AG09309 (cell line): ENCODE results near the gene ZFP30.
A peak's percentile ranks its signal among the peaks of the same experiment; 100 is the strongest.

Source experiments
- DNase-seq: peaks from one replicate; pipeline ENCODE4 v3.0.0-alpha.2; 2010; ENCODE audit warnings: low read depth
- H3K4me3 ChIP-seq: 2 replicates; pipeline ENCODE4 v1.5.1; 2011; ENCODE audit warnings: mild to moderate bottlenecking, low read depth, low read length, moderate library complexity; ENCODE audit not compliant: control insufficient read depth
- TF ChIP-seq, protein P1 (sequence below): IDR thresholded peaks from 2 replicates; pipeline ENCODE4 v1.5.1; 2011; ENCODE audit warnings: mild to moderate bottlenecking, low read depth, low read length, inconsistent platforms; ENCODE audit not compliant: insufficient read depth, control insufficient read depth; ENCODE audit errors: missing control alignments

Gene ZFP30

DNA sequence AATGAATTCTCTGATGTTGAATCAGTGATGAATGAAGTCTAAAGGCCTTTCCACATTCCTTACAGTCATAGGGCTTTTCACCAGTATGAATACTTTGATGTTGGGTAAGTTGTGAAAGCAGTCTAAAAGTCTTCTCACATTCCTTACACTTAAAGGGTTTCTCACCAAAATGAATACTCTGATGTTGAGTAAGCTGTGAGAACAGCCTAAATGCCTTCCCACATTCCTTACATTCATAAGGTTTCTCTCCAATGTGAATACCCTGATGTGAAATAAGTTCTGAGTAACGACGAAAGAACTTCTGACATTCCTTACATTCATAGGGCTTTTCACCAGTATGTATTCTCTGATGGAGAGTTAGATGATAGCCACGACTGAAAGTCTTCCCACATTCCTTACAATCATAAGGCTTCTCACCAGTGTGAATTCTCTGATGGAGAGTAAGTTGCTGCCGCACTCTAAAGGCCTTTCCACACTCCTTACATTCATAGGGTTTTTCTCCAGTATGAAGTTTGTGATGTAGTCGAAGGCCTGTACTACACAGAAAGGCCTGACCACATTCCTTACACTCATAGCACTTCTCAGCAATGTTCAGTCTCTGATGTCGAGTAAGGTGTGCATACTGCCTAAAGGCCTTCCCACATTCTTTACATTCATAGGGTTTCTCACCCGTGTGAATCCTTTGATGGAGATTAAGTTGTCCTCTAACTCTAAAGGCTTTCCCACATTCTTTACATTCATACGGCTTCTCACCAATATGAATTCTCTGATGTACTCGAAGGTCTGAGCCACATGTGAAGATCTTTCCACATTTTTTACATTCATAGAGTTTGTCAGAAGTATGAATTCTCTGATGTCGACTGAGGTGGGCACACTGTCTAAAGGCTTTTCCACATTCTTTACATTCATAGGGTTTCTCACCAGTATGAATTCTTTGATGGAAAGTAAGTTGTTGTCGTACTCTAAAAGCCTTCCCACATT is 19.9 kb downstream of the ZFP30 start:
- no peak overlapping the region for H3K4me3 ChIP-seq
- no peak for DNase-seq
- TF ChIP-seq, protein P1, sequence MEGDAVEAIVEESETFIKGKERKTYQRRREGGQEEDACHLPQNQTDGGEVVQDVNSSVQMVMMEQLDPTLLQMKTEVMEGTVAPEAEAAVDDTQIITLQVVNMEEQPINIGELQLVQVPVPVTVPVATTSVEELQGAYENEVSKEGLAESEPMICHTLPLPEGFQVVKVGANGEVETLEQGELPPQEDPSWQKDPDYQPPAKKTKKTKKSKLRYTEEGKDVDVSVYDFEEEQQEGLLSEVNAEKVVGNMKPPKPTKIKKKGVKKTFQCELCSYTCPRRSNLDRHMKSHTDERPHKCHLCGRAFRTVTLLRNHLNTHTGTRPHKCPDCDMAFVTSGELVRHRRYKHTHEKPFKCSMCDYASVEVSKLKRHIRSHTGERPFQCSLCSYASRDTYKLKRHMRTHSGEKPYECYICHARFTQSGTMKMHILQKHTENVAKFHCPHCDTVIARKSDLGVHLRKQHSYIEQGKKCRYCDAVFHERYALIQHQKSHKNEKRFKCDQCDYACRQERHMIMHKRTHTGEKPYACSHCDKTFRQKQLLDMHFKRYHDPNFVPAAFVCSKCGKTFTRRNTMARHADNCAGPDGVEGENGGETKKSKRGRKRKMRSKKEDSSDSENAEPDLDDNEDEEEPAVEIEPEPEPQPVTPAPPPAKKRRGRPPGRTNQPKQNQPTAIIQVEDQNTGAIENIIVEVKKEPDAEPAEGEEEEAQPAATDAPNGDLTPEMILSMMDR = no peak

GRCh38 chr19:37594982-37595382 is 60.3 kb downstream of the ZFP30 start:
- peak overlapping the region; percentile 86 for H3K4me3 ChIP-seq
- TF ChIP-seq, protein P1 = no peak
- DNase-seq = peak; percentile 11

DNA sequence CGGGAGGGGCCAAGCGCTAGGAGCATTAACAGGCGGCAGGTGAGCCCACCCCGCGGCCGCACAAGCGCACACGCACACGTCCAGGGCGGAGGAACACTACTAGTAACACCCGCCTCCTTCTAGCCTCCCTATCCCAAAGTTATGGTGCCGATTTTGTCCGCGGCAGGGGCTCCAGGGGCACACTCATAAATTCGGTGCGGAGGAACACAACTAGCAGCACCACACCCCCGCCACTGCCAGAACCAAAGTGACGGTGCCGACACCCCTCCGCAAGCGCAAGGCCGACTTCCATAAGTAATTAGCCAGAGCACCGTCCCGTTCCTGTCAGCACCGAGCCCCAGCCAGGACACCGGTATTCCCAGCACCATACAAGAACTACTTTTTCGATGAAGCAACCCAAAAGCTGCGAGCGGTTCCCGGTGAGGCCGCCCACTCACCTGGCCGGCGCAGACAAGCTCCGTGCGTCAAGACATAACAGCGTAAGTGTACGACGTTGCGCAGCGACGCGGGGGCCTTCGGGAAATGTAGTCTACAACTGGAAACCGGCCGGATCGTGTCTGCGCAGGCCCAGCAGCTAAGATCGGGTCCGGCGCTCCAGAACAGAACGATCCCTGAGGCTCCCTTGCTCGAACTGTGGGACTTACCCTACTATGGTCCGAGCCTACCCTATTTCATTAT is 60.8 kb downstream of the ZFP30 start, which contains the start of the genes ZNF540 and ZNF571:
TSS of gene ZNF540 (plus strand) at position 573 of the 678 bp plus-strand sequence. CDS start 3,572 bp downstream, outside the sequence.
TSS of gene ZNF571 (minus strand) at position 489 of the 678 bp plus-strand sequence. CDS start 8,116 bp downstream, outside the sequence.
- peak within 1 kb of the TSS; percentile 86 for H3K4me3 ChIP-seq
- TF ChIP-seq, protein P1 = no peak
- peak; percentile 75 for DNase-seq

DNA sequence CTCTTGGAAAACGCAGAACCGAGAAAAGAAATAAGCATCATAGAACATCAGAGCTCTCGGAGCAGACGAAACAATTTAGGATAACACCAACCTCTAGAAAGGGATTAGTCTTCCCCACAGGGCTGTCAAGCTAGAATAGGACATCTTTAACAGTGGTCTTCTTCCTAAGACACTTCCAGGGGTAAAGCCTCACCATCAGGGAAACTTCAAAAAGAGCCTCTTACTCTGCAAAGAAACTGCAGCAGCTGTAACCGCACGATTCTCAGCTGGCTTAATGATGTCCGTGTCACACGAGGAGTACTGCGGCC is 61.3 kb downstream of the ZFP30 start:
- DNase-seq = no peak
- H3K4me3 ChIP-seq = peak overlapping the region; percentile 86
- TF ChIP-seq, protein P1 = no peak

- H3K4me3 ChIP-seq = no peak overlapping the region
- TF ChIP-seq, protein P1 = no peak
- no peak for DNase-seq
Observed at GRCh38 chr19:37583340-37583739, 71.9 kb downstream of the ZFP30 start.

DNA sequence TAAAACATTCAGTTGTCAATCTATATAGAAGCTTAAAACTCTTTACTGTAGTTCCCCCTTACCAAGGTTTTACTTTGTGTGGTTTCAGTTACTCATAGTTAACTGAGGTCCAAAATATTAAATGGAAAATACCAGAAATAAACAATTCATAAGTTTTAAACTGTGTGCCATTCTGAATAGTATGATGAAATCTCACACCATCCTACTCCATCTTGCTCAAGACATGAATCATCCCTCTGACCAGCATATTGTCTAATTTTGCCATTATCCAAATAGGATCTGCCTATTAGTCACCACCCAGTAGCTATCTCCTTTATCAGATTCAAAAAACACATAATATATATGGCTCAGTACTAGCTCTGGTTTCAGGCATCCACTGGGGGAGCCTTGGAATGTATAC is 83.1 kb downstream of the ZFP30 start:
- no peak for DNase-seq
- TF ChIP-seq, protein P1 = no peak
- no peak overlapping the region for H3K4me3 ChIP-seq
